Iris pigment epithelial cell (primary cell): Measurements from ENCODE around the gene PARK7.
A peak's percentile ranks its signal among the peaks of the same experiment; 100 is the strongest.
"Not testable (repeated sequence)": the region's sequence is repeated elsewhere in the genome, so short reads cannot be mapped to it uniquely, and the experiment has no call there.

Experiments used
- DNase-seq: peaks from one replicate; pipeline ENCODE4 v3.0.0-alpha.2; 2011; ENCODE audit warnings: low read depth

PARK7 gene

DNA sequence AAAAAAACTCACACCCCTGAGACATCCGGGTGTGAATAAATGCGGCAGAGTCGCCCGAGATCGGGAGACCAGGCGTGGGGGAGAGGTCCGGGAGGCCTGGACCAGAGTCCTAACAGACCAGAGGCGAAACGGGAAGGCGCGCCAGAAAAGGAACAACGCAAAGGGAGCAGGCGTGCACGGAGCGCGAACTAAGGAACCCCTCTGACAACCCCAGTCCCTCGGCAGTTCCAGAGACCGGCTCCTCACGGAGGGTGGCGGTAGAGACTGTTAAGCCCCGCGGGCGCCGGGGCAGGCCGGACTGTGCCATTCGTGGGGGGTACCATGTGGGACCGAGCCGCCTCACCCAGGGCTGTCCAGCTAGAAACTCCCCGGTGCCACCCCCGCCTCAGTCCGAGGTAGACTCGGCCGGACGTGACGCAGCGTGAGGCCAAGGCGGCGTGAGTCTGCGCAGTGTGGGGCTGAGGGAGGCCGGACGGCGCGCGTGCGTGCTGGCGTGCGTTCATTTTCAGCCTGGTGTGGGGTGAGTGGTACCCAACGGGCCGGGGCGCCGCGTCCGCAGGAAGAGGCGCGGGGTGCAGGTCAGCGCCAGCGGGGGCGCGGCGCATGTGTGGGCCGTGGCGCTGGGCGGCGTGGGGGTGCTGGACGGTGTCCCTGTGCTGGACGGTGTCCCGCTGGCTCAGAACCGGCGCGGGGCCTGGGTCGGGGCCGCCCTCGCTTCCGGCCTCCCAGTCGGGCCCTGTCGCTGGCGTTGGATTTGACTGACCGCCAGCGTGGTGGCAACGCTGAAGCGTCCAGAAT lies at the start of gene PARK7:
Gene PARK7, plus strand, starts transcription at position 496 of the 798 bp plus-strand sequence. CDS start 1,075 bp downstream, outside the sequence.
- peak; percentile 100 for DNase-seq

- DNase-seq: no peak
Observed at GRCh38 chr1:7912145-7912544, 49.4 kb upstream of the PARK7 start.

DNA sequence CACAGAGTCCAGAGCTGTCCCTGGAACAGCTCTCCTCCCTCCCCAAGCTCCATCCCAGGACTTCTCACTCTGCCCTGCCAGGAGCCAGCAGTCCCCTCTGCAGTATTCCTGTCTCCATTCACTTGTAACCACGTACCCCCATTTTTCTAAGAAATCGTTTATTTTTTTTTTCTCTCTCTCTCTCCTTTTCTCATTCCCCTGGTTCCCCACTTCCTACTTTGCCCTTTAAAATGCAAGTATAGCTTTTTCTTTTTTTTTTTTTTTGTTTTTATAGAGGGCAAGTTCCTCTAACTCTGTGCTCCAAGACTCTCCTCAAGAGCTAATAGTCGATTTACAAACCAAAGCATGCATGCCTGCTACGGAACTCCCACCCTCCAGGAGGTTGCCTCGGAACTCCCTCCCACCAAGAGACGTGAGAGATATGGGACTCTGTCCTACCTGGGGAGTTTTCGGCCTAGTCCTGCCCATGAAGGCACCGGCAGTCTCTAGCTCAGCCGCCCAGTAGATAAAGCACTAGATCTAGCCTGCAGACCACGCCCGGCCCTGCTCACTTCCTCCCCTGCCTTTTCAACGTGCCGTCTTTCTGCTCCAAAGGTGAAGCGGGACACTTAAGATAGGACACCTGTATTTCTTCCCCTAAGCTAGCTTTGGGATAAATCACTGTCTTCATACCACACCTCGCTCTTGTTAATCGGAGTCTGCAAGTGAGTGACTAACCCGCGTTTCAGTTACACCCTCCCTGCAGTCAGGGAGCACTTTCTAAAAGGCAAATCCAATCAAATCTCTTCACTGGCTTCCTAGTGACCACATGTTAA lies 48.6 kb upstream of the PARK7 start:
- DNase-seq: no peak

GRCh38 chr1:7915826-7916500 lies 45.5 kb upstream of the PARK7 start:
- DNase-seq: no peak

- no peak for DNase-seq
Observed at GRCh38 chr1:7916501-7916830, 45.0 kb upstream of the PARK7 start.

GRCh38 chr1:7917971-7918370 lies 43.5 kb upstream of the PARK7 start:
- not testable (repeated sequence) for DNase-seq

- DNase-seq: no peak
Observed at GRCh38 chr1:7919880-7920279, 41.6 kb upstream of the PARK7 start.

GRCh38 chr1:7921796-7922195 lies 39.7 kb upstream of the PARK7 start:
- DNase-seq: peak; percentile 30

GRCh38 chr1:7922301-7922700 lies 39.2 kb upstream of the PARK7 start:
- peak; percentile 65 for DNase-seq

GRCh38 chr1:7927061-7927460 lies 34.5 kb upstream of the PARK7 start:
- DNase-seq: not testable (repeated sequence)

- no peak for DNase-seq
Observed at GRCh38 chr1:7928247-7928646, 33.3 kb upstream of the PARK7 start.

GRCh38 chr1:7929637-7930036 lies 31.9 kb upstream of the PARK7 start:
- no peak for DNase-seq

GRCh38 chr1:7930645-7931445 lies 30.7 kb upstream of the PARK7 start:
- DNase-seq: no peak

DNA sequence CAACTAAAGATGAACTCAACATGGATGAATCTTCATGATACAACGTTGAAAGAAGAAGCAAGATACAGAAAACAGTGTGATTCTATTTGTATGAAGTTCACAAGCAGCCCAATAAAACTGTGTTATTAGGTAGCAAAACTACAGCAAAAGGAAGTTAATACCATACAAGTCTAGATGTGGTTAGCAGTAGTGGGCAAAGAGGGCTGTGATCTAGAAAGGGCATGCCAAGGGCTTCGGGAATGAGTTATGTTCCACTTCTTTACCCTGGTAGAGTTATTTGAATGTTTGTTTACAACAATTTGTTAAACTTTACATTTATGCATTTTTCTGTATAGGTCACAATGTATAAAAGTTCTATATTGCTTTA lies 30.1 kb upstream of the PARK7 start:
- no peak for DNase-seq

- DNase-seq: no peak
Observed at GRCh38 chr1:7932524-7933138, 28.9 kb upstream of the PARK7 start.

DNA sequence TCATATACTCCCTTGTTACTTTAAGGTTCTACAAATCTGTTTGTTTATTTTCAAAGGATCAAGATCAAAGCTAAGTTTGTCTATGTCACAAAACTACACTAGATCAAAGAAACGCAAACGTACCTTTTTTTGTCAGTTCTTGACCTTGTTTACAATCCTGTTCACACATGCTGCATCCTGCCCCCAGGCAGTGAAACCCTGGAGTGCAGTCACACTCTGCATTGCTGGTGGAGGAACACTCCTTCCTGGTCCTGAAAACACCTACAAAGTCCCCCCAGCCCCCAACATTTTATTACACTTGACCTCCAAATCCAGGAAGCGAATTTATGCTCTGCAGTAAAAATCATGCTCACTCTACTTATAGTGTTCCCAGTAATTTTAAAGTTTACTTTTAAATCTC lies 23.4 kb upstream of the PARK7 start:
- no peak for DNase-seq

GRCh38 chr1:7940034-7940433 lies 21.5 kb upstream of the PARK7 start:
- no peak for DNase-seq

- DNase-seq: peak; percentile 76
Observed at GRCh38 chr1:7940745-7941436, 20.6 kb upstream of the PARK7 start, which contains the start of gene TNFRSF9. TNFRSF9 (minus strand) TSS chr1:7940839; CDS start chr1:7939994, 845 bp downstream.

GRCh38 chr1:7941437-7941793 lies 20.1 kb upstream of the PARK7 start:
- peak; percentile 44 for DNase-seq

DNA sequence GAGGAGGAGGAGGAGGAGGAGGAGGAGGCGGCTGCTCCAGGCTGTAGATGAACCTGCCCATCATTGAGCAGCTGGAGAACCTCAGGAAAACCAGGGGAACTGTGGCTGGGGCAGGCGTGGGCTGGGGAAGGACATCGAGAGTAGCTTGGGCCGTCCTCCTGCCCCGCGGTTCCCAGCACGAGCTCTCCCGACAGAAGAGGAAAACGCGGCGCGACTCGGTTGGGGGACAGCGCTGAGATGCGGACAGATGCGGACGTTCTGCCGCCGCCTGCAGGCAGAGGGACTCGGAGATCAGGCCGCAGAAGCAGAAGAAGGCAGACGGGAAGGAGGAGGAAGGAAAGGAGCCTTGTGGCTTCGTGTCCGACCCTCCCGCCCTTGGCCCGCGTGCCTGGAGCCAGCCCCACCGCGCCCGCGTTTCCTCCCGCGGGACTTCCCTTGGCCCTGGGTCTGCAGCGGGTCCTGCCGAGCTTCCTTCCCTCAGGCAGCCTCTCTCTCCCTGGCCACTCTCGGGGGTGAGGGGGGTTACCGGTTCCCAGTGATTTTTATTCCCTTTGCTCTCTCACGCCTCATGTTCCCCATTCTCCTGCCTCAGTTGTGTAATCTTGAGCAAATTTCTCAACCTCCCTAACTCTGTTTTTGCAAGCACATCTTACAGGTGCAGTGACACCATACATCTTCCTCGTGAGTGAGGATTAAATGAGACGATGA lies 19.1 kb upstream of the PARK7 start:
- DNase-seq: peak; percentile 48
